ENCODE results near the gene PPP2R5A.
A peak's percentile ranks its signal among the peaks of the same experiment; 100 is the strongest.
"Not testable (repeated sequence)": the region's sequence is repeated elsewhere in the genome, so short reads cannot be mapped to it uniquely, and the experiment has no call there.

The PPP2R5A gene

DNA sequence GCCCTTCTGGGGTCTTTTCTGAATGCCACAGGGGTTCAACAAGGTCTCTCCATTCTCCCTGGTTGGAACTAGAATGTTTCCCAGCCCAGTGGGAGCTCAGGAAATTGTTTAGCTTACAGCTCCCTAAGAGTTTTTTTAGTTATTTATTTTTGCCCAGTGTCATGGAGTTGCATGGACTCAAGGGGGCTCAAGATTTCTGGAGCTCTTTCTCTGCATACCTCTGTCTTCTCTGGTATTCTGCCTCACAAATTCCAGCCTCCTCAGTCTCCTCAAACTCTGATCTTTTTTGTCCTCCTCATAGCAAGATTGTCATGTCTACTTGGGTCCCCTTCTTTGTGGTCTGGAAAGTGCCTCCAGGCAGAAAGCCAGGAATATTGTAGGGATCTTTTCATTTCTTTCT lies 15.9 kb upstream of the PPP2R5A start:
- no peak for DNase-seq

DNA sequence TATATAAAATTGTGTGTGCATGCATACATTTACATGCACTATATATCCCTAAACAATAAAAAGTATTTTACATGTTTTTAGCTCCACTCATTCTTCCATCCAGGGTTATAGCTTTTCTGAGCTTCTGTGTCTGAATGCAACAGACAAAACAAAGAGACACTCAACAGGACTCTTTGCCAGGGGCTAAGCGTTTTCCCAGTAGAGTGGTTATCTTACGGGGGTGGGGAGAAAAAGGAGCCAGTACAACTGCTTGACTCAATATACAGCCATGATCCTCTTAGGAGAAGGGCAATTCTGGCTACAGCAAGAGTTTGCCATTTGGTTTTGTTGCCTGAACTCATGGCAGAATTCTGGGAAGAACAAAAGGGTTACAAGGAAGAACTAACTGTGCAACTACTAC lies 14.6 kb upstream of the PPP2R5A start:
- DNase-seq, result no peak

DNA sequence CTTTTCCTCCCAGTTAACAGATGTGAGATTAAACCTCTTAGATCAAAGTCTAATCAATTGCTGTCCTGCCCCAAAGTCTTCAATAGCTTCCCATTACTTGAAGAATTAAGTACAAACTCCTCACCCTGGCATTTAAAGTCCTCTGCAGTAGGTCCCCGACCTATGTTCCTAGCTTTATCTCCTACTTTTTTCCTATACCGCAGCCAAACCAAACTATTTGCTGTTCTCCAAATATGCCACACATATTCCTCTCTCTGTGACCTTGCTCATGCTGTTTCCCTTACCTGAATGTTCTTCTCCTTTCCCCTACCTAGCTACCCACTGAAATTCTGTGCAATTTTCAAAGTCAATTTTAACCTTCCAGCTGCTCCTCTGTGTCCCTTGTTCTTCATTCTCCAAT lies 14.0 kb upstream of the PPP2R5A start:
- DNase-seq, result no peak

DNA sequence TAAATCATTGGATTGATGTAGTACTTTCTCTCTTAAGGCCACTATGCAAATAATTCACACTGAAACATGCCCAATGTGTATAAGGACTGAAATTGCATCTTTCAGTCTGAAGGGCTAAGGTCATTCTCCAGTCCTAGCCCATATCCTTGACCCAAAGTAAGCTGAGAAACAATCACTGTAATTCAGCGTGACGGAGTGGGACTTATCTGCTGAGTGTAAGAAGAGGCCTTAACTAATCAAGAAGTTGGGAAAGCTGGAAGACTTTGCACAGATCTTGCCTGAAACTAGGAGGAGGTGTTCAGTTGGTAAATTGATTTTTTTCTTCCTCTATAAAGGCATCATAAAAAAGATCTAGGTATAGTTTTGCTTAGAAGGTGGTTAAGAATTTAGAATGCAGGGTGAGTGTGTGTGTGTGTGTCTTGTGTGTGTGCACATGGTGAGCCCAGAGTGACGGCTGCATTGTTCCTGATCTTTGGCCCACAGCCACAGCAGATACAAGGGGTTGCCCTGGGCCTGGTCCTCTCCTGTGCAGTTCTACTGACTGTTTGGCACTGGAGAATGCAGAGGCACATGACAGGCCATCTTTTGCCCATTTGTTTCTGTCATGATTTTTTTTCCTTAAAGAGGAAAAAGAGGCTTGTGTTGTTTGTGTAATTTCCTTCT lies 13.3 kb upstream of the PPP2R5A start:
- DNase-seq, result no peak

DNA sequence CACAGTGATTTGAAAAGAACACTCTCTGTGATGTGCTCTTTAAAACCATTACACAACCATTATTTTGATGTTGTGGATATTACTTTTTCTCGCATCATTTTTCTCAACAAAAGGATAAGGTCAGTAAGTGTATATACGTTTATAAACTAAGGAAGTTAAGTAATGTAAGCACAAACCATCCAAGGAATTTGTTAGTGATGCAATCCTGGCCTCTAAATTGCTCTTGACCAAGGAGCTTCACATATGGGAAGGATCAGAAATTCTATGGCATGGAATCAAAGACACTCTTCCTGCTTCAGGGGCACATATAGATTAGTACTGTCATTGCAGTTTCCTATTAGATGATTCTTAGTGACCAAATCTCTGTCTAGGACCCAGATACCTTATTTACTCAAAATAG lies 3.6 kb upstream of the PPP2R5A start:
- DNase-seq, result no peak

DNA sequence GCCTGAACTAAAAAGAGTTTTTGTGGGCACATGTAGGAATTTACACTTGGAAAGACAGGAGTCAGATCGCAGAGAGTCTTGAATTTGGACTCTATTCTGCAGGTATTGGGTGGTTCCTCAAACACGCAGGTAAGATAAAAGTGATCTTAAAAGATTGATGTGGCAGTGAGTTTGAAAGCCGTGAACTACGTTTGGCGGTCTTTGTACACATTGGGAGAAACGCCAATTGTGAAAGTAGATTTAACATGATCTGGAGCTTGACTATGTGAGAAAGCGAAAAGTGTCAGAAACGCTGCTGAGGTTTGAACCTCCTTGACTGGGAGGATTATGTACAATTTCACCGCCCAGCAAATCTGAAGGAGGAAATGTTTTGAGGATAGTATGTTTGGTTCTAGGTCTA lies 1.5 kb upstream of the PPP2R5A start:
- DNase-seq, result no peak

DNA sequence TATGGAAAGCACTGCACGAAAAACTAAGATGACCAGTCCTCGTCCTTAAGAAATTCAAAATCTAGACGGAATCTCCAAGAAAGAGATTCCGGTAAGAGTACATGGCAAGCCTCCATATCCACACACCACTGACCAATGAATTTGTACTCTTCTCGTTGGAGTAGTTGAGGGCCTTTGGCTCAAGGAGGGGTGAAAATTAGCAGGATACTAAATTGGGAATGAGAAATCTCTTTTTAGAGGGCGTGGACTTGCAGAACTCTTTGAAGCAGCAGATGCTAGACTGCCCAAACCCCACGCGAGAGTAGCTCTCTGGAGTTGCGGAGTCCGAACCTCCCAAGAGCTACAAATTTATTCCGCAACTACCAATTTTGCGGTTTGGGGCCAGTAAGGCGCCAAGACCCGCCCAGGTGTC lies 872 bp upstream of the PPP2R5A start:
- DNase-seq, result no peak

DNA sequence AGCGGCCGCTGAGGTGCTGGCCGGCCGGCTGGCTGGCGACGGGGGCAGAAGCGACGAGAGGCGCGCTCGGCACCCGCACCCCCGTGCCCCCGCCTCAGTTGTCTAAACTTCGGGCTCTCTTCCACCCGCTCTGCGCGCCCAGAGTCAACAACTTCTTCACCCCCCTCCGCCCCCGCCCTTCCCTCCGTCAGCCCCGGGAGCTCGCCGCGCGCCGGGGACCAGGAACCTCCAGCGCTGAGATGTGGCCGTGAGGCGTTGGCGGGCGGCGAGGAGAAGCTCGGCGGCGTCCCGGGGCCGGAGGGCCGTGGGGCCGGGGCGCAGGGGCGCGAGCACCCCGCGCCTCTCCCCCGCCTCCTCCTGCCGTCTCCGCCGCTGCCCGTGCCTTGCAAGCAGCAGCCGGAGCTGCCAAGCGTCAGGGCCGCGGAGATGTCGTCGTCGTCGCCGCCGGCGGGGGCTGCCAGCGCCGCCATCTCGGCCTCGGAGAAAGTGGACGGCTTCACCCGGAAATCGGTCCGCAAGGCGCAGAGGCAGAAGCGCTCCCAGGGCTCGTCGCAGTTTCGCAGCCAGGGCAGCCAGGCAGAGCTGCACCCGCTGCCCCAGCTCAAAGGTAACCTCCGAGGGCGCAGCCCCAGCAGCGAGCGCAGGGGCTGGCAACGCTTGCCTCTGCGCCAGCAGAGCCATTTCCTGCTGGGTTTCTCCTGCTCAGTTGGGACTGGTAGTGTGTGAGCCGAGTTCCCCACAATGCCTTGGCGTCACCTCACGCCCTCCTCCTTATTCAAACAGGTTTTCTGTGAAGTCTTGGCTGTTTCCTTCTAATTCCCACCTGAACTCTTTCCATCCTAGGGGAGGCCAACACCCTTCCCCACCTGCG lies 710 bp downstream of the PPP2R5A start:
- peak; percentile 73 for DNase-seq

DNA sequence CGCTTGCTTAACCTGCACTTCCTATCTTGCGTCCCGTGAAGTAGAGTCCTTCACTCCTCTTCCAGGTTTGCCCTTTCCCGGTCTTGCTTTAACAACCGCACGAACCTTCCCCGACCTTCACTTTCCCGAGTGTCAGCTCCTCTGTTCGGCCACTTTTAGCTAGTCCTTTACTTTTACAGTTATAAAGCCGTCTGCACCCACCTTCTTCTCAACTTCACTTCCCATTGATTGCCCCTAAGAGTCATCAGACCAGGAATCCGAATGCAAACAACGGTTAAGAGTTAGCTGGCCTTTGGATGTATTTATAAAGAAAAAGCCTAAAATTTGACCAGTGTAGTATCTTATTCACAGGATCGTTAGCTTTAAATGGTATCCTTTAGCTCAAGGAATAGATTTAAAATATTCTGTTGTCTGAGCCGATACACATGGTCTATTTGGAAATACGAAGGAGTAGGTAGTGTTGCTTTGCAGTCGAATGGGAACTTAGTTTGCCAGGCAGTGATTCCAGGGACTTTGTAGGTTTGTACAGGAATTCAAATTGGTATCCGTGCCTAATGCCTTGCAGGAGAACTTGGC lies 1.4 kb downstream of the PPP2R5A start:
- DNase-seq, result no peak

DNA sequence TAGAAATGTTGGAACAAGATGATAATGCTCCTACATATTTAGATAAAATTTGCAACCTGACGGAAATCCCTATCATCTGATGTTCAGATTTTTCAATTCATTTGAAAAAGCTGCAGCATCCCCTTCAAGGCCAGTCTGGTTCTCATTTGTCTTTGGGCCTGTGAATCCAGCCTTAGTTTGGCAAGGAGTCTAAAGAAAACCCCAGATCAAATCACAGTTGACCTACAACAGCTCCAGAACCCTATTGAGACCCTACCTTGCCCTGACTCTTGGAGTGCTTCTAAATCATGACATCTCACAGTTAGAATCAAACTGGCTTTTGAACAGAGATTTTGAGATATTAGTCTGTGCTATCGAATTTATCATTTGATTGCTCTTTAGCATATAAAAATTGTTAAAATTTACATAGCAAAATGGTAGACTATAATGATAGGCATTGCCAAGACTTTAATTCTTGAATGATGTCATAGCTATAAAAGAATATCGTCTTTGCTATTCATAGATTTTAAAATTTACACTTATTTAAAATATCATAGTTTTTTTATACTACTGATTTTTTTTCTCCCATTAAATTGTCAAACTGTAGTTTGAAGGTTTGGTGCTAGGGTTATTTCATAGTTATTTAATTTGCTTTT lies 2.2 kb downstream of the PPP2R5A start:
- no peak for DNase-seq

DNA sequence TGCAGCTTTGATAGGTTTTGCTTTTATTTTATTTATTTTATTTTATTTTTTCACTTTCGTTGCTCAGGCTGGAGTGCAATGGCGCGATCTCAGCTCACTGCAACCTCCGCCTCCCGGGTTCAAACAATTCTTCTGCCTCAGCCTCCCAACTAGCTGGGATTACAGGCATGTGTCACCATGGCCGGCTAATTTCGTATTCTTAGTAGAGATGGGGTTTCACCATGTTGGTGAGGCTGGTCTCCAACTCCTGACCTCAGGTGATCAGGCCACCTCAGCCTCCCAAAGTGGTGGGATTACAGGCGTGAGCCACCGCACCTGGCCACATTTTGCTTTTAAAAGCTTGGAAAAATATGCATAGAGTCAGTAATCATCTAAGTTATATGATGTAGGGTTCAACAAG lies 2.8 kb downstream of the PPP2R5A start:
- DNase-seq, result not testable (repeated sequence)

DNA sequence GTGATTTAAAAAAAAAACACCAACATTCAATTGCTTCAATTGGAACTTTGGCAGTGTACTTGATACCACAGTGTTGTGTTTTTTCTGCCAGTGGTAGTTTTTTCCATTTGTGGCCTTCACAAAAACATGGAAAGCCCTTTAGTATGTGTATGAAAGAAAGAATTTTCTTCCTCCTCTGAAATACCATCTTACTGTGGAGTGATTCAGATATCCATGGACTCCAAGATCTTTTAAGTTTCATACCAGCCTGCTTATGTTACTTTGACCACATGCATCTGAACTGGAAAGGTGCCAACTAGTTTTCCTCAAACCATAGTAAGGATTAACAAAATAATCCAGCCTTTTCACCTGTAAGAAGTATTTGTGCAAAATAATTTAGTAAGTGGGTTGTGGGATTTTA lies 3.4 kb downstream of the PPP2R5A start:
- DNase-seq, result no peak

DNA sequence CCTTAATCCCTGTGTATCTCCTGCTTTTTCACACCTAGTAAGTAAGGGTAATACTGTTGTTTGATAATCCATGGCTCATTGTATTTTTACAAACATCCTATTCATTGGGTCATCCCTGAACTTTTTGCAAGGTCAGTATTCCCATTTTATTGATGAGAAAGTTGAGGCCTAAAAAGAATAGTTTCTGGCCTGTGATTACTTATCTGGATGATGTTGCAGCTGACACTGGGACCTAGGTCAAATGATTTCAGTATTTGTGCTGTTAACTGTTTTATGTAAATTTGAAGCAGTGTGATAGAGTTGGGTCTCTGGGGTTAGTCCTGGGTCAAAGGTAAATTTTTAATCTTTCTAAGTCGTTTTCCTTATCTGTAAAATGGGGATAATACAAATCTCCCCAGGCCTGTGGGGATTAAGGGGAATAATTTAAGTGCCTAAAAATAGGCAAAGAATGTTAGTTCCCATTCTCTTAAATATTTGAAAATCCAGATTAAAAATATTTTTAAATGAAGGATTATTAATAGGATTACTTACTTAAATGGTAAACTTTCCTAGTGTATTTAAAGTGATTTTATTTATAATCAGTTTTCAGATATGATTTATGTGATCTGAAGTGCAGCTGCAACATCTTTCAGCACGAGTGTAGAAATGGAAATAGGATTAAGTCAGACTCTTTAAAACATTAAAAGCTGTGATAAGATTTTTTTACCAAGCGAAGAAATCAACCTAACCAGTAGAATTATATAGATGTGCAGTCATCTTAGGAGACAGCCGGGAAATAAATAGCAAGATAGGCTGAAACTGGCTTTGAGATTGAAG lies 4.3 kb downstream of the PPP2R5A start:
- no peak for DNase-seq

DNA sequence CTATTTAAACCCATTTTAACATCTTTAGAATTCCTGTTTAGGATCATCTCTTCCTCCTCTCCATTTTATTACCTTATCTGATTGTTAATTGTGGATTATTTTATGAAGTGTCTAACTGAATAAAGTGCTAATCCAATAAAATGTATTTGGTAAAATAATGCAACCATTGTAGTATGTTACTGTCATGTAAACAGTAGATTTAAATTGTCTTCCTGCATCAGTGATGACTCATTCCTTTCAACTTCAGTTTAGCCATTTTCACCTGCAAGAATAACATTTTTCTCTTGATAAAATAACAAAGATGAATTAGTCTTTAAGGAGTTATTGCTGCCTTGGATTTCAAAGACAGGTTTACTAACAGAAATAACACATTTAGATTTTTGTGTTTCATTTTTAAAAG lies 5.4 kb downstream of the PPP2R5A start:
- no peak for DNase-seq

DNA sequence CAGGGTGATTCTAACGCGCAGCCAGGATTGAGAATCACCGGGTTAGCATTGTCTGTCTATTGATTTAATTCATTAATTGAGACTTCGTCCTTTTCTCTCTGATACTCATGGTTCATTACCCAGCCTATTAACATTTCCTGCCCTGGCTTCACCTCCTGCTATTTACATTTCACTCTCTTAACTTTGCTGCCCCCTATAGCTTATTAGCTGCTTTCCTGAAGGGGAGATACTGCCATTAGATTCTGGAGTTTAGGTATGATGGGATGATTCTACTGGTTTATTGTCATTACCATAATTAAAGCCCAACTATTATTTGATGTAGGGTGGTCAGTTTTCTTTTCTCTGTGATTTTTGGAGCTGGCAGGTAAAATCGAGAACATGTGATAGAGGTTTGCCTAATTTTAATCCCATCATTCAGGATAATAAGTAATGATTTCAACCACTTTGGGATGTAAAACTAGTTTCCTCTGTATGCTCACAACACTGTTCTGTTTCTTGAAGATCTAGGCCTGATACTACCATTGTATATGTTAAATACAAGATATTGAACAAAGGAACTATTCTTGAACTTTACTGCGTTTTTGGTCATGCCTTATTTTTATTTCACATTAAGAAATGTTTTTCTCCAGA lies 6.4 kb downstream of the PPP2R5A start:
- DNase-seq, result peak; percentile 44

DNA sequence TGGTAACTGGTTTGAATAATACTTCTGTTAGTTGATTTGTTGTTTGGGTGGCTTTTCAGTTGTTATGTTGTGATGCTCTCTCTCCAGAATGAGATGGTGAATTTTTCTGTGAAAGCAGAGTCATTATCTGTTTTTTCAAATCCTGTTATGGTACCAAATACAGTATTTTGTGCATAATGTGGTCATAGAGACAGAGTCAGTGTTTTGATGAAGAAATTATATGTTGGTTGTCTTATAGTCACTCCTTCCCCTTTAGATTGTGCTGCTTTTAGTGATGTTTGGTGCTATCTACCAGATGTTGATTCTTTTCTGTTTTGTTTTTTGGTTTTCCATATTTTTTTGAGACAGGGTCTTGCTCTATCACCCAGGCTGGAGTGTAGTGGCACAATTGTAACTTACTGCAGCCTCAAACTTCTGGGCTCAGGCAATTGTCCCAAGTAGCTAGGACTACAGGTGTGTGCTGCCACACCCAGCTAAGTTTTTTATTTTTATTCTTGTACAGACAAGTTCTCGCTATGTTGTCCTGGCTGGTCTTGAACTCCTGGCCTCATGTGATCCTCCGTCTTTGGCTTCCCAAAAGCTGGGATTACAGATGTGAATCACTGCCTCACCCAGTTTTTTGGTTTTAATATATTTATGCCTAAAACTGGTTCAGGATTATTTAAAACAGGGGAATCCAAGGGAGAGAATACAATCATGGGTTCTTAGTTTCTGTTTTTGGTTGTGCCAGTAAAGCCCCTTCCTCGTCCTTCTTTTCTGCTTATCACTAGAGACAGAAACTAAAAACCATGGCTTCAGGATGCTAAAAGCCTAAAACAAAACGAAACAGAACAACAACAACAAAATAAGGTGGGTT lies 7.3 kb downstream of the PPP2R5A start:
- no peak for DNase-seq

DNA sequence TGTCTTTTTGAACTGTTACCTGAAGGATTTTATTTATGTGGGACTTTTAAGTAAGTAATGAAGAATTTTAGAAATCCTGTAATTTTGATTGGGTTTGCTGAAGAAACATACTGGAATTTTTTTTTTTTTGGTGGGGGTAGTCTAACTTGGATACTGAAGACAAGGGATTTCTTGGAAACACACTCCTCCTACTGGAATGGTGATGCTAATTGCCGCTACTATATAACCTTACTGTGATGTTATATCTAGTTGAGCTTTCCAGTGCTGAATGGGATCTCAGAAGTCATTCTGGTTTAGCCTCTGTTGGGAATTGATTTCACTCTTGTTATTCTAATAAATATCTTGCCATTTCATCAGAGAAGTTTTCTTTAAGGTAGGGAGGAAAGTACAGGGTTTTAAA lies 8.4 kb downstream of the PPP2R5A start:
- no peak for DNase-seq

DNA sequence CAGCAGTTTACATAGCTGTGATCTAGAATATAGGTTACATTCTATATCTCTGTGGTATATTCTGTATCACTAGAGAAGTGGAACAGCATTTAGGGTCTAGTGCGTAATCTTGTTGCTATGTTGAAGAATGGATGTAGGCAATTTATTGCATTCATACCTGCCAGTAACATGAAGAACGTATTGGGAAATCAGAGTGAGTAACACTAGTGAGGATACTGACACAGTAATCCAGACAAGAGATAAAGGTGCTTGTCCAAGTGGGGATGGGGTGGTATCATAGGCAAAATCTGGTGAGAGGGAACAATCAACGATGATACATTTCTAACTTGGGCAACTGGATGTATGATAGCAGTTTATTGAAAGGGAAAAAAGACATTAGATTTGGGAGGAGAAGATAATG lies 9.8 kb downstream of the PPP2R5A start:
- no peak for DNase-seq

DNA sequence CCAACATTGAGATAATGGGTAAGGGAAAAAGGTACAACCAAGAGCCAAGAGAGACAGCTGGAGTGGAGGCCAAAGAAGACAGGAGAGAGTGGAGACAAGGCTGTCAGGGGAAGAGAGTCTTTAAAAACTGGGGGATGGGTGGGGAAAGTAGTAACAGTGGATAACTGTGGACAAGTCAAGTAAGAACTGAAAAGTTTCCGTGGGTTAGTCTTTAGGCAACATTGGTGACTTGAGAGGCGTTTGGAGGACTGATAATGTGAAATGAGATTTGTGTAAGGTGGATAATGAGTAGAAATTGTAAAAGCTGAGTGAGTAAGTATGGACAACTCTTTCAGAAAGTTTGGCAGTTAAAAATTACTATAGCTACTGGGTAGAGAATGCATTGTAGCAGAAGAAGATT lies 10.4 kb downstream of the PPP2R5A start:
- DNase-seq, result peak; percentile 43

DNA sequence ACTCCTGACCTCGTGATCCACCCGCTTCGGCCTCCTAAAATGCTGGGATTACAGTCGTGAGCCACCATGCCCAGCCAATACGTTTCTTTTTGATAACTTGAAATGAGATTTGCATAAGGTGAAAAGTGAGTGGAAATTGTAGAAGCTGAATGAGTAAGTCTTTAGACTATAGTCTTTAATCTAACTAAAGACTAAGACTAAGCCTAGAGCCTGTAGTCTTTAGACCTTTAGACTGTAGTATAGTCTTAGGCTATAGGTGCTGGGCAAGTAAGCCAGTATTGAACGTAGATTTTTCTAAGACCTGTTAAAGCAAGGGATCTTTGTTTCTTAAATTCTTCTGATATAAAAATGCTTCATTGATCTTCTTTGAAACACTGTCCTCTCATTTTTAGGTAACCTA lies 12.1 kb downstream of the PPP2R5A start:
- no peak for DNase-seq

DNA sequence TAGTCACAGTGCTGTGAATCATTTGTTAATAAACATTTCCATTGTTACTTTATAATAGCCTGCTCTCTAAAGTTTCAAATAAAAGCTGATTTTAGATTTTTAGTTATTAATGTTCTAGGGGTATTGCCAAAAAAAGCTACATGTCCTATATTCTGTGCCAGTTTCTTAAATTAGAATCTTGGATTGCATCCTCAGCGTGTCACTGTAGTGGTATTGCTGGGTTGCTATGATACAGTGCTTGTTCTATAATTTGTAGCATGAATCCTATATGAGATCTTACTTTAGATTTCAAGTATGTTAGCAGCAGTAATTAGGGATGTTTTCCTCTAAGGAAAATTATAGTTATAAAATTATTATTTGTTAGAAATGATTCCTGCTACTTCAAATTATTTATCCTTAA lies 16.4 kb downstream of the PPP2R5A start:
- DNase-seq, result no peak
